ENCODE results near the gene EIPR1.

GRCh38 chr2:3280197-3280596 lies 97.4 kb downstream of the EIPR1 start:
- TF ChIP-seq TAF1 (IDR thresholded peaks at IDR 0.05; ENCODE audit: borderline replicate concordance, low read depth, low read length) (no peak), POLR2A (IDR thresholded peaks at IDR 0.05; ENCODE audit: low read depth, low read length) (no peak), POLR2AphosphoS5 (IDR thresholded peaks at IDR 0.05; ENCODE audit: low read depth, low read length) (no peak)
